H1 (cell line): Measurements from ENCODE around the gene ALK. TPM values are rescaled to one million over a fixed set of nuclear protein-coding genes. Genes with fewer than 3 reads are reported as not detected.

ENCODE experiments used
- CTCF ChIA-PET: fragments of 300-600 bp; sonication (Branson Sonifier 250); formaldehyde crosslinking; loops from one replicate; lab custom pipeline; 2021; ENCODE audit not compliant: partially characterized antibody; lab: Charles Lee
- POLR2A ChIA-PET: fragments of 300-600 bp; sonication (Branson Sonifier 250); formaldehyde crosslinking; loops from one replicate; lab custom pipeline; 2021; ENCODE audit warnings: inconsistent platforms; ENCODE audit not compliant: partially characterized antibody; lab: Charles Lee
- DNase-seq, 2 experiments: peaks; one replicate each; pipeline versions ENCODE4 v3.0.0 to v3.0.0-alpha.2; 2010 to 2022; ENCODE audit warnings: low spot score in 2 of 2, low read depth in 1 of 2, mixed read lengths in 1 of 2
- FAIRE-seq: peaks from 2 replicates; lab custom pipeline; 2011; peaks lifted over from hg19 to GRCh38; lab: Jason Lieb, UNC
- H2AFZ ChIP-seq: 2 replicates; pipeline ENCODE4 v1.8.1; 2012; ENCODE audit warnings: low read length, inconsistent platforms
- H2AK5ac ChIP-seq: 2 replicates; pipeline ENCODE4 v1.6.1; 2013; ENCODE audit warnings: low read depth, low read length
- H2BK120ac ChIP-seq: replicated peaks from 2 replicates; pipeline ENCODE3; 2013; ENCODE audit warnings: low read depth, low read length, inconsistent platforms
- H2BK12ac ChIP-seq: 2 replicates; pipeline ENCODE4 v1.6.1; 2013; ENCODE audit warnings: low read depth, low read length
- H2BK15ac ChIP-seq: 2 replicates; pipeline ENCODE4 v1.6.1; 2013; ENCODE audit warnings: low read length
- H2BK20ac ChIP-seq: 2 replicates; pipeline ENCODE4 v1.6.1; 2013; ENCODE audit warnings: low read length
- H2BK5ac ChIP-seq: 2 replicates; pipeline ENCODE4 v1.6.1; 2013; ENCODE audit warnings: low read depth, low read length
- H3K14ac ChIP-seq: 2 replicates; pipeline ENCODE4 v1.6.1; 2013; ENCODE audit warnings: inconsistent platforms; ENCODE audit not compliant: insufficient read length
- H3K18ac ChIP-seq: 2 replicates; pipeline ENCODE4 v1.6.1; 2013; ENCODE audit warnings: low read length; ENCODE audit errors: extremely low read depth
- H3K23ac ChIP-seq: 2 replicates; pipeline ENCODE4 v1.6.1; 2013; ENCODE audit warnings: inconsistent platforms; ENCODE audit not compliant: insufficient read length
- H3K23me2 ChIP-seq: 2 replicates; pipeline ENCODE4 v1.6.1; 2013; ENCODE audit warnings: low read depth, low read length
- H3K27ac ChIP-seq: 2 replicates; pipeline ENCODE4 v1.6.1; 2011; ENCODE audit warnings: low read depth, low read length, inconsistent platforms
- H3K27me3 ChIP-seq, 4 experiments: replicated peaks in 1 of 4; 1 replicate in 1 of 4; 2 replicates in 3 of 4; pipeline versions ENCODE4 v1.6.1 to v1.8.1; 2011 to 2013; ENCODE audit warnings: low read length in 3 of 4, mild to moderate bottlenecking in 3 of 4, inconsistent platforms in 2 of 4, mixed read lengths in 2 of 4, moderate library complexity in 1 of 4; ENCODE audit not compliant: control insufficient read depth in 3 of 4, insufficient read depth in 3 of 4; ENCODE audit errors: extremely low read depth in 1 of 4
- H3K36me3 ChIP-seq, 4 experiments: 2 replicates each; pipeline versions ENCODE4 v1.6.1 to v1.8.1; 2011 to 2013; ENCODE audit warnings: mild to moderate bottlenecking in 4 of 4, low read length in 3 of 4, moderate library complexity in 2 of 4, control low read depth in 1 of 4, inconsistent platforms in 1 of 4; ENCODE audit not compliant: insufficient read depth in 4 of 4, control insufficient read depth in 2 of 4
- H3K4ac ChIP-seq: replicated peaks from 2 replicates; pipeline ENCODE3; 2013; ENCODE audit warnings: low read length, low read depth, mixed read lengths, inconsistent platforms; ENCODE audit not compliant: insufficient read length
- H3K4me1 ChIP-seq, 4 experiments: replicated peaks in 1 of 4; 1 replicate in 1 of 4; 2 replicates in 3 of 4; pipeline versions ENCODE4 v1.6.1 to v1.8.1; 2011 to 2013; ENCODE audit warnings: low read length in 3 of 4, inconsistent platforms in 2 of 4, mixed read lengths in 1 of 4; ENCODE audit not compliant: insufficient read depth in 4 of 4, control insufficient read depth in 3 of 4
- H3K4me2 ChIP-seq, 2 experiments: 2 replicates each; pipeline versions ENCODE4 v1.6.1 to v1.8.1; 2011 to 2013; ENCODE audit warnings: low read depth in 2 of 2, low read length in 2 of 2, control low read depth in 1 of 2, inconsistent platforms in 1 of 2, mild to moderate bottlenecking in 1 of 2; ENCODE audit not compliant: insufficient read depth in 1 of 2
- H3K4me3 ChIP-seq, 4 experiments: fragments of 200-600, 300-600 bp in 1 of 4; sonication (generic), shearing (Covaris generic), sonication (Bioruptor Twin) in 1 of 4; 2 replicates each; pipeline versions ENCODE4 v1.5.1 to v1.8.1; 2011 to 2016; ENCODE audit warnings: low read length in 4 of 4, low read depth in 3 of 4, control low read depth in 2 of 4, inconsistent platforms in 2 of 4, mild to moderate bottlenecking in 2 of 4, mixed read lengths in 1 of 4, moderate library complexity in 1 of 4; ENCODE audit not compliant: insufficient read depth in 2 of 4; ENCODE audit errors: extremely low read depth in 1 of 4
- H3K56ac ChIP-seq: replicated peaks from 2 replicates; pipeline ENCODE3; 2013; ENCODE audit warnings: low read depth, mild to moderate bottlenecking, mixed read lengths, low read length, inconsistent platforms; ENCODE audit not compliant: insufficient read length
- H3K79me1 ChIP-seq: 2 replicates; pipeline ENCODE4 v1.6.1; 2013; ENCODE audit warnings: low read depth, low read length, control low read depth
- H3K79me2 ChIP-seq, 2 experiments: 2 replicates each; pipeline versions ENCODE4 v1.6.1 to v1.8.1; 2012 to 2013; ENCODE audit warnings: low read length in 2 of 2, mild to moderate bottlenecking in 2 of 2, inconsistent platforms in 1 of 2; ENCODE audit not compliant: insufficient read depth in 2 of 2, control insufficient read depth in 1 of 2
- H3K9ac ChIP-seq, 4 experiments: replicated peaks in 1 of 4; 1 replicate in 1 of 4; 2 replicates in 3 of 4; pipeline versions ENCODE4 v1.6.1 to v1.8.1; 2011 to 2013; ENCODE audit warnings: low read depth in 3 of 4, low read length in 3 of 4, control low read depth in 2 of 4, mild to moderate bottlenecking in 2 of 4, moderate library complexity in 2 of 4, inconsistent platforms in 1 of 4; ENCODE audit errors: extremely low read depth in 1 of 4
- H3K9me3 ChIP-seq, 2 experiments: 2 replicates each; pipeline versions ENCODE4 v1.6.1 to v1.8.1; 2012 to 2013; ENCODE audit warnings: mild to moderate bottlenecking in 2 of 2, moderate library complexity in 2 of 2, control low read depth in 1 of 2, inconsistent platforms in 1 of 2, low read depth in 1 of 2, low read length in 1 of 2, mixed read lengths in 1 of 2; ENCODE audit not compliant: insufficient read depth in 2 of 2
- H4K20me1 ChIP-seq, 2 experiments: replicated peaks in 1 of 2; 2 replicates each; pipeline versions ENCODE3 to v1.8.1; 2011 to 2013; ENCODE audit warnings: inconsistent platforms in 2 of 2, low read length in 2 of 2, mild to moderate bottlenecking in 1 of 2; ENCODE audit not compliant: insufficient read depth in 2 of 2, control insufficient read depth in 1 of 2
- H4K5ac ChIP-seq: 2 replicates; pipeline ENCODE4 v1.6.1; 2013; ENCODE audit warnings: low read length, low read depth, mixed read lengths, inconsistent platforms; ENCODE audit not compliant: insufficient read length
- H4K8ac ChIP-seq: 2 replicates; pipeline ENCODE4 v1.8.0; 2013; ENCODE audit warnings: mild to moderate bottlenecking, moderate library complexity, low read length, inconsistent platforms; ENCODE audit not compliant: insufficient read depth; ENCODE audit errors: extremely low read depth
- H4K91ac ChIP-seq: replicated peaks from 2 replicates; pipeline ENCODE3; 2013; ENCODE audit warnings: low read length, mixed read lengths, inconsistent platforms; ENCODE audit not compliant: insufficient read length
- BACH1 ChIP-seq: IDR thresholded peaks from 2 replicates; pipeline ENCODE4 v1.6.1; 2012; ENCODE audit warnings: low read length, improper control_type of control experiment
- BRCA1 ChIP-seq: IDR thresholded peaks from 2 replicates; pipeline ENCODE4 v1.6.1; 2012; ENCODE audit warnings: low read depth, low read length, improper control_type of control experiment
- CTBP2 ChIP-seq: IDR thresholded peaks from 2 replicates; pipeline ENCODE4 v1.7.0; 2011; ENCODE audit warnings: borderline replicate concordance, mild to moderate bottlenecking, moderate library complexity, mixed read lengths, low read length; ENCODE audit not compliant: insufficient read depth, insufficient read length
- GABPA ChIP-seq: IDR thresholded peaks from 2 replicates; pipeline ENCODE4 v1.6.1; 2011; ENCODE audit warnings: mild to moderate bottlenecking, low read length, moderate library complexity, borderline replicate concordance; ENCODE audit not compliant: insufficient read depth
- SIX5 ChIP-seq: IDR thresholded peaks from 2 replicates; pipeline ENCODE4 v1.6.1; 2011; ENCODE audit warnings: mild to moderate bottlenecking, low read depth, low read length
- SP4 ChIP-seq: IDR thresholded peaks from 2 replicates; pipeline ENCODE4 v1.6.1; 2012; ENCODE audit warnings: low read length, inconsistent platforms
- TAF7 ChIP-seq: optimal IDR thresholded peaks from 2 replicates; pipeline ENCODE3; 2011; ENCODE audit warnings: low read depth, mild to moderate bottlenecking, inconsistent platforms, low read length, moderate library complexity, borderline replicate concordance
- TBP ChIP-seq: IDR thresholded peaks from 2 replicates; pipeline ENCODE4 v1.6.1; 2011; ENCODE audit warnings: low read depth, low read length, improper control_type of control experiment
- YY1 ChIP-seq: IDR thresholded peaks from 2 replicates; pipeline ENCODE4 v1.6.1; 2011; ENCODE audit warnings: low read depth, mild to moderate bottlenecking, low read length
- WGBS, 2 experiments: shearing (Covaris generic) in 1 of 2; methylation state at CpG; one replicate each; pipeline versions ENCODE4 v1.1.6 to v1.1.7; 2013 to 2015; ENCODE audit warnings: low lambda C conversion rate in 2 of 2, mixed read lengths in 2 of 2, inconsistent platforms in 1 of 2, low coverage in 1 of 2, missing lambda C conversion rate in 1 of 2; ENCODE audit not compliant: insufficient replicate concordance in 2 of 2, insufficient coverage in 1 of 2, insufficient read length in 1 of 2; ENCODE audit errors: extremely low coverage in 1 of 2, missing lambda C conversion rate in 1 of 2; 5-methylcytosine and 5-hydroxymethylcytosine counted together
- polyA plus RNA-seq, 7 experiments: library from polyadenylated mRNA; depleted of rRNA in 3 of 7; stranded (reverse) in 5 of 7; unstranded in 2 of 7; fragments of >200 nt in 5 of 7; fragments of 200-250 nt in 2 of 7; gene quantifications; 1 replicate in 5 of 7; 2 replicates in 1 of 7; 4 replicates in 1 of 7; pipeline versions ENCODE4 v1.2.1 to v1.2.3, GENCODE V29; 2011 to 2013; ENCODE audit warnings: missing spikeins in 2 of 7, mixed read lengths in 2 of 7
- total RNA-seq: library from RNA; stranded (reverse); fragmentation: NEBNext Ultra II Directional; extraction: Animal tissue kit (Norgen Biotek cat#: 25700); gene quantifications from 2 replicates; pipeline ENCODE4 v1.2.1, GENCODE V29; 2021
- TF ChIP-seq, protein P1 (sequence below), 3 experiments: IDR thresholded peaks; 1 replicate in 2 of 3; 2 replicates in 1 of 3; pipeline versions ENCODE4 v1.5.1 to v1.6.1; 2011; ENCODE audit warnings: low read length in 3 of 3, mild to moderate bottlenecking in 3 of 3, inconsistent platforms in 2 of 3, low read depth in 1 of 3, moderate library complexity in 1 of 3; ENCODE audit not compliant: insufficient read depth in 1 of 3; ENCODE audit errors: control extremely low read depth in 1 of 3
- TF ChIP-seq, protein P2 (sequence below): IDR thresholded peaks from 2 replicates; pipeline ENCODE4 v1.6.1; 2012; ENCODE audit warnings: inconsistent platforms

The ALK gene
- total and polyA plus RNA-seq, 2 of the 8 experiments (the other 6 are each of a cell fraction or from before 2014, with no cell fraction given), result 0.02 to 0.09 TPM

DNA sequence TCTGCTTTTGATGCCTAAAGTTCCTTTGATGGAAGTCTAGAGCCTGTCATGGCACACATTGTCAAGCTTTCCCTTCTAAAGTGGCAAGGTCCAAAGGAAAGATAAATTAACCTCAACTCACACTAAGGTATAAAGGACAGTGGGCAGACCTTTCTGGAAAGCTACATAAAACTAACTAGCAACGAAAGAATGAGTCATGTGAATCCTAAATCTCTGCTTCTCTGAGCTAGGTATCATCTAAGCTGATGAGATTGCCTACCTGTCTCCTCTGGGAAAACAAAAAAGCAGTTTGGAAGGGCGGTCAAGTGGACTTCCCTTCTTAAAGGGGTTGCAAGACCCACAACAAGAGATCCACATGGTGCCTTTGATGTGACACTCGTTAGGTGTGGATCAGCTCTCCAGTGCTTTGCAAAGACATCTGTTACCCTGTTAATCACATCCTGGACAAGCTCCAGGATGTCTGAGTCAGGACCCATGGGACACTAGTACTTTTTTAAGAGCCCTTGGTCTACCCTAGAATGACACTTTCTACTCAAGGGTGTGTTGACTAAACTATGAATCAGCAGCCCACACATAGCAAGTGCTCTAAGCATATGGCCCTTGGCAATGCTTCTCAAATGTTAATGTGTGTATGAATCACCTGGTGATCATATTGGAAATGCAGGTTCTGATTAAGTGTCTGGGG lies 173.5 kb downstream of the ALK start:
- ChIA-PET POLR2A (no interaction called here), CTCF (interaction anchor here (0.6 to 0.7 kb wide), 3 partner anchors 93 to 603 kb away, joined by 3 read pairs; no protein-coding TSS in a partner anchor)
- 83% methylated on average over 3 of the region's 3 CpGs; no CpG with 5 or more reads in 1 of the 2 experiments for WGBS, 2 experiments
- TF ChIP-seq, protein P1, sequence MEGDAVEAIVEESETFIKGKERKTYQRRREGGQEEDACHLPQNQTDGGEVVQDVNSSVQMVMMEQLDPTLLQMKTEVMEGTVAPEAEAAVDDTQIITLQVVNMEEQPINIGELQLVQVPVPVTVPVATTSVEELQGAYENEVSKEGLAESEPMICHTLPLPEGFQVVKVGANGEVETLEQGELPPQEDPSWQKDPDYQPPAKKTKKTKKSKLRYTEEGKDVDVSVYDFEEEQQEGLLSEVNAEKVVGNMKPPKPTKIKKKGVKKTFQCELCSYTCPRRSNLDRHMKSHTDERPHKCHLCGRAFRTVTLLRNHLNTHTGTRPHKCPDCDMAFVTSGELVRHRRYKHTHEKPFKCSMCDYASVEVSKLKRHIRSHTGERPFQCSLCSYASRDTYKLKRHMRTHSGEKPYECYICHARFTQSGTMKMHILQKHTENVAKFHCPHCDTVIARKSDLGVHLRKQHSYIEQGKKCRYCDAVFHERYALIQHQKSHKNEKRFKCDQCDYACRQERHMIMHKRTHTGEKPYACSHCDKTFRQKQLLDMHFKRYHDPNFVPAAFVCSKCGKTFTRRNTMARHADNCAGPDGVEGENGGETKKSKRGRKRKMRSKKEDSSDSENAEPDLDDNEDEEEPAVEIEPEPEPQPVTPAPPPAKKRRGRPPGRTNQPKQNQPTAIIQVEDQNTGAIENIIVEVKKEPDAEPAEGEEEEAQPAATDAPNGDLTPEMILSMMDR (IDR thresholded peaks at IDR 0.05; ENCODE audit: control extremely low read depth in 1 of 3, insufficient read depth in 1 of 3, low read depth in 1 of 3, low read length in 3 of 3), result no peak
- TF ChIP-seq SIX5 (no peak), SP4 (no peak), YY1 (no peak), TAF7 (no peak), BACH1 (no peak), CTBP2 (no peak), TBP (no peak), BRCA1 (no peak), GABPA (no peak)
- TF ChIP-seq, protein P2, sequence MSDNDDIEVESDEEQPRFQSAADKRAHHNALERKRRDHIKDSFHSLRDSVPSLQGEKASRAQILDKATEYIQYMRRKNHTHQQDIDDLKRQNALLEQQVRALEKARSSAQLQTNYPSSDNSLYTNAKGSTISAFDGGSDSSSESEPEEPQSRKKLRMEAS, result no peak

More for the DNA sequence above, 173.5 kb downstream of the ALK start:
- Histone ChIP-seq H3K4ac (no peak overlapping the region), H3K36me3 (no peaks in the 10 kb centered on the region), H3K4me2 (no peak overlapping the region), H2BK12ac (no peak overlapping the region), H4K20me1 (no peaks in the 10 kb centered on the region), H3K79me1 (no peaks in the 10 kb centered on the region), H2BK5ac (no peak overlapping the region), H3K9me3 (no peaks in the 10 kb centered on the region), H3K14ac (no peak overlapping the region), H2AFZ (no peak overlapping the region), H3K79me2 (no peaks in the 10 kb centered on the region), H3K23me2 (no peaks in the 10 kb centered on the region; the same call in 1 of the 2 replicates), H4K5ac (no peak overlapping the region), H3K23ac (no peak overlapping the region), H4K8ac (no peak overlapping the region), H2AK5ac (no peak overlapping the region), H3K9ac (no peak overlapping the region), H2BK15ac (no peak overlapping the region; the same call in 1 of the 2 replicates), H2BK20ac (no peak overlapping the region), H3K56ac (no peak overlapping the region), H3K4me3 (no peak overlapping the region), H3K27ac (no peak overlapping the region), H3K27me3 (no peaks in the 10 kb centered on the region), H4K91ac (no peak overlapping the region), H2BK120ac (no peak overlapping the region), H3K18ac (no peak overlapping the region), H3K4me1 (no peaks in the 10 kb centered on the region)
- DNase-seq (no peak), FAIRE-seq (no peak)
